DMS53 treated with DMSO at 0.1 percent for 48 hours (cell line): ENCODE data around the gene ARFGAP1.

Experiments used
- DNase-seq: peaks from one replicate; lab custom pipeline; 2025; ENCODE audit not compliant: unreplicated experiment; lab: John Stamatoyannopoulos, UW

Gene ARFGAP1

GRCh38 chr20:63259734-63260460 is 12.7 kb upstream of the ARFGAP1 start:
- DNase-seq = no peak

DNA sequence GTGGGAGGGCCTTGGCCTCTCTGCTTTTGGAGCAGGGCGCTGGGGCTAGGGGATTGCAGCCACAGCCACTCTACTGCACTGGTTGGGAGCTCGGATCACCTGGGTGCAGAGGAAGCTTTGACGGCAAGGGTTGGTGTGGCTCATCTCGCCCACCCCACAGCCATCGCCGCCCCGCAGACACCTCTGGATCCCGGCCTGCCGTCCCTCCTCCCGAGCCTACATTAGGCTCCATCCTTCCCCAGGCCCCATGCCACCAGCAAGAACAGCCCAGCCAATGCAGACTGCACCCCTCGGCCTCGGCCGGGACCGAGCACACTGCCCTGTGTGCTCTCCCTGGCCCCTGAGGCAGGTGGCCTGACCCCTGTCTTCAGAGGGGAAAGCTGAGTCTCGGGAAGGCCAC is 12.1 kb upstream of the ARFGAP1 start:
- DNase-seq = no peak

GRCh38 chr20:63261060-63261794 is 11.4 kb upstream of the ARFGAP1 start:
- DNase-seq = no peak

- no peak for DNase-seq
Observed at GRCh38 chr20:63261795-63262528, 10.7 kb upstream of the ARFGAP1 start.

GRCh38 chr20:63262836-63263235 is 9.8 kb upstream of the ARFGAP1 start:
- no peak for DNase-seq

DNA sequence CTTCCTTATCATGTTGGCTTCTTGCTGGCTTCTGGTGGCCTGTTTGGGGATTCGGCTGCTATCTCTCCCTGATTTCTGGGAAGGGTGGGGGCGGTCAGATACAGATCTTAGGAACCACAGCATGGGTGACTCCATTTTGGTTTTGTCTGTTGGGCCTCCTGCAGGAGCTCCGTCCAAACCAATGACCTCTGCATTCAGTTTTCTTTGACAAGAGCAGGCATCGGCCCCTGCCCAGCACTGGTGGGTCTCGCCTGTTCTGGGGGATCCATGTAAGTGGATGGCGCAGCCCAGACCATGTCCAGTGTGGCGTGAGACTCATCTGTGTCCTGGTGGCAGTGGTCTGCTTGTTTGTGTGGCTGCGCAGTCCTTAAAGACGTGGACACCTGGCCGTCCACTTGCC is 8.6 kb upstream of the ARFGAP1 start:
- DNase-seq = no peak

- no peak for DNase-seq
Observed at GRCh38 chr20:63264519-63264918, 8.1 kb upstream of the ARFGAP1 start.

GRCh38 chr20:63265891-63266515 is 6.6 kb upstream of the ARFGAP1 start:
- no peak for DNase-seq

GRCh38 chr20:63267691-63268090 is 4.9 kb upstream of the ARFGAP1 start:
- no peak for DNase-seq

DNA sequence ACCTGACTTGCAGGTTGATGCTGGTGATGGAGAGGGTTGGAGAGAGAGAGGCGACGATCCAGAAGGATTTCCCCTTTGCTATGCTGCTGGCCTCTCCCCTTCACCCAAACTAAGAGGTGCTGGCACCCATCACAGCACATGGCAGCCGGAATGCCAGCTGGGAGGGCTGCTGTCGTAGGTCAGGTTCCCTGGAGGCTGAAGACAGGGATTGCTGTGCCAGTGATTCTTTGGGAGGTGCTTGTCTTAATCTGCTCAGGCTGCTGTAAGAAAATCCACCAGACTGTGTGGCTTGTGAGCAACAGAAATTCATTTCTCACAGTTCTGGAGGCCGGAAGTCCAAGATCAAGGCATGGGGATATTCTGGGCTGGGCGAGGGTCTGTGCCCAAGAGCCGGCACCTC is 4.4 kb upstream of the ARFGAP1 start:
- DNase-seq = no peak

- DNase-seq = no peak
Observed at GRCh38 chr20:63268671-63269439, 3.8 kb upstream of the ARFGAP1 start.

DNA sequence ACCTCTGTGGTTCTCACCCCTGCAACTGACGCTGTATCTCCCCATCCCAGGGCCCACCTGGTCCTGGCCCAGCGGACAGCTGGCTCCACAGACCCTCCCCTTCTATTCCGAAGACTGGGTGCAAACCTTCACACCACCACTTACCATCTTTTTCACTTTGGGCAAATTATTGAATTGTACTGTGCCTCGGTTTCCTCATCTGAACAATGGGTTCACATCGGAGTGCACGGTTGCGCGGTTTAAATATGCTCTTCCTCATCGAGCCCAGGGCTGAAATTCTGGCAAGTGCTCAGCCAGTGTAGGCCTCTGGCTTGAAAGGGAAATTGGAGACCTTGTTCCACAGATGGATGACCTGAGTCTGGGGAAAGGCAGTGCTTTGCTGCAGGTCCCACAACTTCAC is 2.9 kb upstream of the ARFGAP1 start:
- no peak for DNase-seq

DNA sequence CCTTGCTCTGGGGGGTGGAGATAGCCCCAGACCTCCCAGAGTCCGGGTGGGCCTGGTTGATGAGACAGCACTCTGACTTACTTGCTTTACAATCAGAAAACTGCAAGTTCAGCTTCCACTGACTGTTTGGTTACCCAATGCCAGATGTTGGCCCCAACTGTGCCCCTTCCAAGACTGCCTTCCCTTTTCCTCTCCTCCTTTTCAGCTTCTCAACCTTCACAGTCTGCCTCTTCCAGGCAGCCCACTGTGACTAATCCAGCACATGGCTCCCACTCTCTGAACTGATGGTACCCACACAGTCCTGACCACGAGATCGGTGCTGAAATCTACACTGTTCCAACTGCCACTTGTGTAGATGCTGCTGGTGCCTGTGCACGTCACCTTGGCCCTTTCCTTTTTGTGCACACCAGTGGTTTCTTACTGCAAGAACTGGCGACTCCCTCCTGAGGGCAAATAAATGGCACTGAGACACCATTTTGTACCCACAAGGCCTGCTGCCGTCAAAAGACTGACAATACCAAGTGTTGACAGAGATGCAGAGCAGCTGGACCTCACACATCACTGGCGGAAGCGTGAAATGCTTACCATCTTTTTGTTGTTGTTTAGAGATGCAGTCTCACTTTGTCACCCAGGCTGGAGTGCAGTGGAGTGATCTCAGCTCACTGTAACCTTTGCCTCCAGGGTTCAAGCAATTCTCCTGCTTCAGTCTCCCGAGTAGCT is 1.8 kb upstream of the ARFGAP1 start:
- DNase-seq = no peak

- DNase-seq = no peak
Observed at GRCh38 chr20:63273059-63273579, 506 bp downstream of the ARFGAP1 start.

GRCh38 chr20:63273635-63274380 is 1.2 kb downstream of the ARFGAP1 start:
- DNase-seq = no peak

- no peak for DNase-seq
Observed at GRCh38 chr20:63274381-63275228, 2.0 kb downstream of the ARFGAP1 start.

GRCh38 chr20:63275825-63276224 is 3.2 kb downstream of the ARFGAP1 start:
- no peak for DNase-seq

- DNase-seq = no peak
Observed at GRCh38 chr20:63276956-63277355, 4.3 kb downstream of the ARFGAP1 start.
